ENCODE measurements around the gene UBFD1.
"Not testable (repeated sequence)": the region's sequence is repeated elsewhere in the genome, so short reads cannot be mapped to it uniquely, and the experiment has no call there.

Gene UBFD1

DNA sequence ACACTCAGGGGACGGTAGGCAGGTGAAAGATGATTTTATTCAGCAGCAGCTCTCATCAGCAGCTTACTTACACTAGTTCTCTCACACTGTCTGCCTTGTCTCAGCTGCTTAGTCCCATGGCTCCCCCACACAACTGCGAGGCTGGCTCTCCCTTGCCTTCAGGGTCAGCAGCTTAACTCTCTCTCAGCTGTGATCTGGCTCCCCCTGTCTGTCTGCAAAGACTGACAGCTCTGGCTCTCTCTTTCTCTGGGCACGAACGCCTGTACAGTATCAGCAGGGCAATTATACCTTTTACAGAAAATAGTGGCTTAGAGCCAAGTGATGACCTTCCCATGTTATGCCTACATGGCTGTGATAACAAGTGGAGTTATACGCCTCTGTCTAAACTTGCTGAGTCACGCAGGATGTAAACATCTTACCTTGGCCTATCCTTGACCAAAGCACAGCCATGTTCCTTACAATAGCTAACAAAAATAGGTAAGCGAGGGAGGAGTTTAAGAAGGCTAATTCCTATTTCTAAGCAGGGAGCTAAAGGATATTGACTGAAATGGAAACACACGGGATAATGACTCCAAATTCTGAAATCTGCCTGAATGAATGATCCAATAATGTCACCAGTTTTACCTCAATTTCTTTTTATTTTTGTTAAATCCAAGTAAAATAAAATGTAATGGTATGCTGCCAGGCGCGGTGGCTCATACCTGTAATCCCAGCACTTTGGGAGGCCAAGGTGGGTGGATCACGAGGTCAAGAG lies 39.7 kb downstream of the UBFD1 start:
- Mint-ChIP-seq H3K27me3 (no peaks in the 10 kb centered on the region), H3K4me1 (peaks cover 20% of the 10 kb centered on the region), H3K36me3 (peaks cover 4% of the 10 kb centered on the region), H3K4me3 (peak overlapping the region; percentile 52), H3K27ac (peak overlapping the region; percentile 55), H3K9me3 (no peaks in the 10 kb centered on the region)

DNA sequence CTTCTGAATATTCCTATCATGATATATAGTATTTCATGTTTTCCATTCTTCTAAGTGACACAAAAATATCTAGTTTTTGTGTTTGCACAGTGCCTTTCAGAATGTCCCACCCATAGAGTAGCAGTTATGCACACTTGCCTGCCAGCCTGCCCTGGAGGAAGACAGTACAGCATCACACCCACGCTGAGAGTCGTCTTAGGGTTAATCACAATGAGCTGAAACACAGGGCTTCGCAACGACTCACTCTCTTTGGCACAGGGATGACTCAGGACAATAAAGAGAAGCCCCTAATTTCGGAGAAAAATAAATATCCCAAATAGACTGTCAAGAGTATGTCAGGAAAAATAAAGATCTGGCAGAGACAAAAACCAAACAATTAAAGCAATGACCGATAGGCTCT lies 50.2 kb downstream of the UBFD1 start:
- Mint-ChIP-seq H3K4me1 (no peaks in the 10 kb centered on the region), H3K27ac (no peak overlapping the region), H3K4me3 (no peak overlapping the region), H3K27me3 (no peaks in the 10 kb centered on the region), H3K9me3 (no peaks in the 10 kb centered on the region), H3K36me3 (peaks cover 6% of the 10 kb centered on the region)

DNA sequence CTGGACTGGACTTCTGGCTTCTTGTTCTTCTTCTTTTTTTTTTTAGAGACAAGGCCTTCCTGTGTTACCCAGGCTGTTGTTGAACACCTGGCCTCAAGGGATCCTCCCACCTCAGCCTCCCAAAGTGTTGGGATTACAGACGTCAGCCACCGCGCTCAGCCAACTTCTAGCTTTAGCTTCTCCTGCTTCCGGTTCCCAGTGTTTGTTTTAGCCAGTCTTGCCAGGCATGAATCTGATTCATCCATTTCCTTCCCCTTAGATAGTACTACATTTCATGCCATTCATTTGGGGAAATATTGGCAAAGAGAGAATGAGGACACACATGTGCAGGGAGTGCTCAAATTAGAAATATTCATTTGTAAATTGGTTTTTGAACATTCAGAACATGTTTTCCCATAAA lies 50.7 kb downstream of the UBFD1 start:
- Mint-ChIP-seq H3K36me3 (peaks cover 6% of the 10 kb centered on the region), H3K27ac (no peak overlapping the region), H3K4me3 (no peak overlapping the region), H3K27me3 (no peaks in the 10 kb centered on the region), H3K9me3 (no peaks in the 10 kb centered on the region), H3K4me1 (no peaks in the 10 kb centered on the region)

DNA sequence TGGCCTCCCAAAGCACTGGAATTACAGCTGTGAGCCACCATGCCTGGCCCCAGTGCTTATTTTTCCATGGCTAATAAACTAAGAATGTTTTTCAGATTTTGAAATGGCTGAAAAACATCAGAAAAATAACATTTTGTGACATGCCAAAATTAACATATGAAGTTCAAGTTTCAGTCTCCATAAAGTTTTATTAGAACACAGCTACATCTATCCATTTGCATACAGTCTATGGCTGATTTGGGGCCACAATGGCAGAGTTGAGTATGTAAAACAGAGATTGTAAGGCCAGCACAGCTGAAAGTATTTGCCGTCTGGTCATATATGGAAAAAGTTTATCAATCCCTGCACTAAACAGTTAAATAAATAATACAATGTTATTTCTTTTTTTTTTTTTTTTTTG lies 52.4 kb downstream of the UBFD1 start:
- no peaks in the 10 kb centered on the region for H3K4me1 Mint-ChIP-seq
- no peaks in the 10 kb centered on the region for H3K27me3 Mint-ChIP-seq
- H3K27ac Mint-ChIP-seq: no peak overlapping the region
- peaks cover 6% of the 10 kb centered on the region for H3K36me3 Mint-ChIP-seq
- no peaks in the 10 kb centered on the region for H3K9me3 Mint-ChIP-seq
- H3K4me3 Mint-ChIP-seq: no peak overlapping the region

DNA sequence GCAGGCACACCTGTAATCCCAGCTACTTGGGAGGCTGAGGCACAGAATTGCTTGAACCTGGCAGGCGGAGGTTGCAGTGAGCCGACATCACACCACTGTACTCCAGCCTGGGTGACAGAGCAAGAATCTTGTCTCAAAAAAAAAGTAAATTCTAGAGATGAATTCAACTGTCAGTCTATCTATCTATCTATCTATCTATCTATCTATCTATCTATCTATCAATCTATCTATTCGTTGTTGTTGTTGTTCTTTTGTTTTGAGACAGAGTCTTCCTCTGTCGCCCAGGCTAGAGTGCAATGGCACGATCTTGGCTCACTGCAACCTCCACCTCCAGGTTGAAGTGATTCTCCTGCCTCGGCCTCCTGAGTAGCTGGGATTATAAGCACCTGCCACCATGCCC lies 53.4 kb downstream of the UBFD1 start:
- not testable (repeated sequence) for H3K4me1 Mint-ChIP-seq, H3K9me3 Mint-ChIP-seq, H3K36me3 Mint-ChIP-seq, H3K27ac Mint-ChIP-seq, H3K4me3 Mint-ChIP-seq, H3K27me3 Mint-ChIP-seq

DNA sequence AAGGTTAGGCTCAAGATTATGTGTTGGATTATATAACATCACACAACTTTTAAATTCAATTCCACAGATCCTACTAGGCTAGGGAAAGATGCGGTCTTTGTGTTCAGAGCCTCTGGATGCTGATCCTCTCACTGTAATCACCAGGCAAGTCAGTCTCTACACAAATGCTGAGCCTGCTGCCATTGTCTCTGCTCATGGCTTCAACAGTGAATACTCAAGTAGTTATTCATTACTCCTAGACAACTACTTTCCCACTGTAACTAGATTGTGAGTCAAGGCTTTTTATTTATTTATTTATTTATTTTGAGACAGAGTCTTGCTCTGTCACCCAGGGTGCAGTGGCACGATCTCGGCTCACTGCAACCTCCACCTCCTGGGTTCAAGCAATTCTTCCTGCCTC lies 54.4 kb downstream of the UBFD1 start:
- Mint-ChIP-seq H3K36me3 (peaks cover 7% of the 10 kb centered on the region), H3K9me3 (no peaks in the 10 kb centered on the region), H3K27me3 (no peaks in the 10 kb centered on the region), H3K4me3 (no peak overlapping the region), H3K27ac (no peak overlapping the region), H3K4me1 (no peaks in the 10 kb centered on the region)

DNA sequence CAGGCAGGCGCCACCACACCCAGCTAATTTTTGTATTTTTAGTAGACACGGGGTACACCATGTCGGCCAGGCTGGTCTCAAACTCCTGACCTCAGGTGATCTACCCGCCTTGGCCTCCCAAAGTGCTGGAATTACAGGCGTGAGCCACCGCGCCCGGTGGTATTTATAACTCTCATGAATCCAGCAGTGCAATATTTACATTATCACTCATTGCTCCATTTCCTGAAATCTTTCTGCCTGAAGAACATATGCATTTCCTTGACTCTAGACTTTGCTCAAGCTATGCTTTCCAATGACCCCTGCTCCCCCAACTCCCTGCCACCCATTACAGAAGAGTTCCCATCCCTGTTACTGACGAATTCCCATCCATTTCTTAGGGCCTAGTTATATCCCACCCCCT lies 58.3 kb downstream of the UBFD1 start:
- H3K27ac Mint-ChIP-seq: no peak overlapping the region
- H3K4me1 Mint-ChIP-seq: no peaks in the 10 kb centered on the region

More for the DNA sequence above, 58.3 kb downstream of the UBFD1 start:
- peaks cover 10% of the 10 kb centered on the region for H3K36me3 Mint-ChIP-seq
- no peaks in the 10 kb centered on the region for H3K27me3 Mint-ChIP-seq
- H3K9me3 Mint-ChIP-seq: no peaks in the 10 kb centered on the region
- H3K4me3 Mint-ChIP-seq: no peak overlapping the region
